KMS-11 (cell line): ENCODE results near the gene EFHC2.

Source experiments
- H2AFZ ChIP-seq: fragments of 200-600 bp; sonication (generic); 2 replicates; pipeline ENCODE4 v1.6.1; 2016; ENCODE audit warnings: antibody characterized with exemption, mixed run types, low read depth
- H3K27ac ChIP-seq: fragments of 200-600 bp; sonication (generic); 2 replicates; pipeline ENCODE4 v1.6.1; 2016; ENCODE audit warnings: mild to moderate bottlenecking, mixed run types
- H3K27me3 ChIP-seq: fragments of 200-600 bp; sonication (generic); 2 replicates; pipeline ENCODE4 v1.6.1; 2017; ENCODE audit warnings: mild to moderate bottlenecking, low read depth, mixed run types, moderate library complexity; ENCODE audit not compliant: insufficient read depth
- H3K36me3 ChIP-seq: fragments of 200-600 bp; sonication (generic); 2 replicates; pipeline ENCODE4 v1.6.1; 2017; ENCODE audit warnings: mild to moderate bottlenecking, mixed run types; ENCODE audit not compliant: insufficient read depth
- H3K4me1 ChIP-seq: fragments of 200-600 bp; sonication (generic); 2 replicates; pipeline ENCODE4 v1.6.1; 2016; ENCODE audit warnings: mild to moderate bottlenecking, low read depth, mixed run types; ENCODE audit not compliant: poor library complexity, severe bottlenecking
- H3K4me2 ChIP-seq: fragments of 200-600 bp; sonication (generic); 2 replicates; pipeline ENCODE4 v1.7.0; 2016; ENCODE audit warnings: mild to moderate bottlenecking, mixed run types
- H3K4me3 ChIP-seq: fragments of 200-600 bp; sonication (generic); IDR thresholded peaks from 2 replicates; pipeline ENCODE4 v1.6.1; 2017; ENCODE audit warnings: low read depth, low read length, mixed read lengths; ENCODE audit not compliant: insufficient read depth
- H3K79me2 ChIP-seq: fragments of 200-600 bp; sonication (generic); 2 replicates; pipeline ENCODE4 v1.6.1; 2016; ENCODE audit warnings: low read depth, mixed run types; ENCODE audit not compliant: insufficient read depth
- H3K9ac ChIP-seq: fragments of 200-600 bp; sonication (generic); 2 replicates; pipeline ENCODE4 v1.6.1; 2016; ENCODE audit warnings: mild to moderate bottlenecking, mixed run types
- H4K20me1 ChIP-seq: fragments of 200-600 bp; sonication (generic); 2 replicates; pipeline ENCODE4 v1.6.1; 2016; ENCODE audit warnings: mild to moderate bottlenecking, mixed run types; ENCODE audit not compliant: insufficient read depth
- CTCF ChIP-seq: fragments of 200-600 bp; sonication (generic); conservative IDR thresholded peaks from 2 replicates; pipeline ENCODE4 v1.6.1; 2017; ENCODE audit warnings: low read depth, mild to moderate bottlenecking, antibody characterized with exemption, low read length, moderate library complexity, mixed read lengths

EFHC2 gene

GRCh38 chrX:44319550-44319949 is 23.9 kb downstream of the EFHC2 start:
- Histone ChIP-seq H3K79me2 (no peaks in the 10 kb centered on the region), H3K4me2 (no peak overlapping the region), H3K9ac (no peak overlapping the region), H2AFZ (no peak overlapping the region), H3K27me3 (no peaks in the 10 kb centered on the region), H3K4me3 (no peak overlapping the region), H4K20me1 (no peaks in the 10 kb centered on the region), H3K27ac (no peak overlapping the region), H3K36me3 (no peaks in the 10 kb centered on the region), H3K4me1 (no peaks in the 10 kb centered on the region)
- no peak for TF ChIP-seq CTCF

- no peaks in the 10 kb centered on the region for H3K36me3 ChIP-seq
- H3K27ac ChIP-seq: no peak overlapping the region
- H3K4me3 ChIP-seq: no peak overlapping the region
- no peak overlapping the region for H3K4me2 ChIP-seq
- H4K20me1 ChIP-seq: no peaks in the 10 kb centered on the region
- H3K9ac ChIP-seq: no peak overlapping the region
- no peaks in the 10 kb centered on the region for H3K27me3 ChIP-seq
- H2AFZ ChIP-seq: no peak overlapping the region
- no peak for TF ChIP-seq CTCF
- no peaks in the 10 kb centered on the region for H3K79me2 ChIP-seq
- no peaks in the 10 kb centered on the region for H3K4me1 ChIP-seq
These were observed 26.3 kb downstream of the EFHC2 start for GRCh38 chrX:44317181-44317580.

- no peak for TF ChIP-seq CTCF
- Histone ChIP-seq H4K20me1 (no peaks in the 10 kb centered on the region), H3K79me2 (no peaks in the 10 kb centered on the region), H3K36me3 (no peaks in the 10 kb centered on the region), H2AFZ (no peak overlapping the region), H3K4me3 (no peak overlapping the region), H3K4me2 (no peak overlapping the region), H3K27me3 (no peaks in the 10 kb centered on the region), H3K27ac (no peak overlapping the region), H3K9ac (no peak overlapping the region), H3K4me1 (no peaks in the 10 kb centered on the region)
These were observed 28.7 kb downstream of the EFHC2 start for GRCh38 chrX:44314808-44315207.

- no peak overlapping the region for H2AFZ ChIP-seq
These were observed 29.2 kb downstream of the EFHC2 start for GRCh38 chrX:44314259-44314734.

More at GRCh38 chrX:44314259-44314734, 29.2 kb downstream of the EFHC2 start:
- Histone ChIP-seq H3K36me3 (no peaks in the 10 kb centered on the region), H3K4me2 (no peak overlapping the region), H3K27me3 (no peaks in the 10 kb centered on the region), H4K20me1 (no peaks in the 10 kb centered on the region), H3K27ac (no peak overlapping the region), H3K4me1 (no peaks in the 10 kb centered on the region), H3K4me3 (no peak overlapping the region), H3K79me2 (no peaks in the 10 kb centered on the region), H3K9ac (no peak overlapping the region)
- TF ChIP-seq CTCF: no peak
